ENCODE results near the gene PPP1R14C. TPM values are rescaled to one million over a fixed set of nuclear protein-coding genes. Genes with fewer than 3 reads are reported as not detected.

PPP1R14C gene
- total RNA-seq, 2 experiments from 2014 or later, result not detected

DNA sequence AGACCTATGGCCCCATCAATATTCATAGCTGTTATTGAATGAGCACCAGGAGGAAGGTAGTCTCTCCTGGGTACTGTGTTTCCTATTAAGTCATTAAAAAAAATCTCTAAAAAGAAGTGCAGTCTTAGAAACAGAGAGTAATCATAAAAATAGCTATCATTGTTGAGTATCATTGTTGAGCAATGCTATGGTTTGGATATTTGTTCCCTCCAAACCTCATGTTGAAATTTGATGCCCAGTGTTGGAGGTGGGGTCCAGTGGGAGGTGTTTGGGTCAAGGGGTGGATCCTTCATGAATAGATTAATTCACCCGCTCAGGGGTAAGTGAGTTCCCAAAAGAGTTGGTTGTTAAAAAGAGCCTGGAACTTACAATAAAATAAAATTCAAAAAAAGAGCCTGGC, 137.9 kb downstream of the PPP1R14C start:
- Mint-ChIP-seq H3K27me3 (ENCODE audit: low read depth) (peaks cover 20% of the 10 kb centered on the region), H3K9me3 (no peaks in the 10 kb centered on the region), H3K4me1 (ENCODE audit: low read depth) (no peaks in the 10 kb centered on the region), H3K36me3 (ENCODE audit: low read depth) (no peaks in the 10 kb centered on the region), H3K27ac (no peak overlapping the region), H3K4me3 (no peak overlapping the region)
- DNase-seq, result no peak
- intact Hi-C loops (cut with micrococcal nuclease), result no loop called here
- CTCF ChIA-PET, result no interaction called here

DNA sequence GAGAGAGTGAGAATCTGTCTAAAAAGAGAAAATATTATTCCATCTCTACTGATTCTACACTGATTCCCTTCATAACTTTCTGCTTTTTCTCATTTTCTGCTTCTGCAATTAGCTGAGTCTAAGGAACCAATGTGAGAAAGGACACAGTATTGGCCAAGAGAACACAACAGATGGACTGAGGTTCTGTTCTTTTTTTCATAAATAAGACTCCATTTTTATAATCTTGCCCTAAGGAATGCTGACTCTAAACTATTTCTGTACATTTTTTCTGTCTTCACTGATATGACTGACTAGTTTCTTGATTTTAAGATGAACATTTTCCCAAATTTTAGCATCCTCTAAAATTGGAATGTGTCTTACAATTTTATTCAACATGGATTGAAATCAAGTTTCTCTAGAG, 138.9 kb downstream of the PPP1R14C start:
- Mint-ChIP-seq H3K27ac (no peak overlapping the region), H3K4me3 (no peak overlapping the region), H3K36me3 (ENCODE audit: low read depth) (no peaks in the 10 kb centered on the region), H3K4me1 (ENCODE audit: low read depth) (no peaks in the 10 kb centered on the region), H3K27me3 (ENCODE audit: low read depth) (peaks cover 28% of the 10 kb centered on the region), H3K9me3 (no peaks in the 10 kb centered on the region)
- DNase-seq, result no peak
- intact Hi-C loops (cut with micrococcal nuclease), result no loop called here
- CTCF ChIA-PET, result no interaction called here

DNA sequence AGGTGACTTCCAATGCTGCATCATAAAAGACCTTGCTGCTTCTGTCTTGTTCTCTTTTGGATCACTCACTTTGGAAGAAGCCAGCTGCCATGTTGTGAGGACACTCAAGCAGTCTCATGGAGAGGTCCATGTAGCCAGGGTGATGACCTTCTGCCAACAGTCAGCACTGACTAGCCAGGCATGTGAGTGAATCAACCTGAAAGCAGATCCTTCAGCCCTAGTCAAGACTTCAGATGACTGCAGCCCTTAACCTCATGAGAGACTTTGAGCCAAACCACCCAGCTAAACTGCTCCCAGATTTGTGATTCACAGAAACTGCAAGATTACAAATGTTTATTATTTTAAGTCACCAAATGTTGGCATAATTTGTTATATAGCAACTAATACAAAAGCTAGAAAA, 140.0 kb downstream of the PPP1R14C start:
- Mint-ChIP-seq H3K27me3 (ENCODE audit: low read depth) (peaks cover 29% of the 10 kb centered on the region), H3K36me3 (ENCODE audit: low read depth) (no peaks in the 10 kb centered on the region), H3K4me1 (ENCODE audit: low read depth) (no peaks in the 10 kb centered on the region), H3K4me3 (no peak overlapping the region), H3K9me3 (no peaks in the 10 kb centered on the region), H3K27ac (no peak overlapping the region)
- intact Hi-C loops (cut with micrococcal nuclease), result no loop called here
- CTCF ChIA-PET, result interaction anchor here (1.4 kb wide), 1 partner anchor 112 kb away, joined by 4 read pairs; no protein-coding TSS in a partner anchor
- no peak for DNase-seq

DNA sequence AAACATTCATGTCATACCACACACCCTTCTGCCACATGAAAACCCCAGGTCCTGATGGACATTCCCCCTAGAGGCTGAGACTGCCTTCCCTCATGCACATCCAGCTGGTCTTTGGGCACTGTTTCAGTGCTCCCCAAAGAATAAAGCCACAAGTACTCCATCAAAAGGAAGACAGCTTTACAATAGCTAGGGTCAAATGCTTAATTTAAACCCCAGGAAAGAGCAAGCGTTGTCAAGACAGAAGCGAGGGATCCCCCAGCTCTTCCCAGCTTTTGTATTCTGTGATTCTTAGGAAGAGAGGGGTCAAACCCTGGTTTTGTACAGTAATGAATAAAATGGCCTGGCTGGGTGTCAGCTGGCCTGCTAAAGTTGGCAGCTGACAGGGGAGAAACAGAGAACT, 143.6 kb downstream of the PPP1R14C start:
- CTCF ChIA-PET, result no interaction called here
- intact Hi-C loops (cut with micrococcal nuclease), result no loop called here
- H3K4me3 Mint-ChIP-seq, result no peak overlapping the region
- DNase-seq, result no peak
- H3K27me3 Mint-ChIP-seq (ENCODE audit: low read depth), result peaks cover 16% of the 10 kb centered on the region
- no peaks in the 10 kb centered on the region for H3K36me3 Mint-ChIP-seq (ENCODE audit: low read depth)
- no peaks in the 10 kb centered on the region for H3K4me1 Mint-ChIP-seq (ENCODE audit: low read depth)
- H3K27ac Mint-ChIP-seq, result no peak overlapping the region
- H3K9me3 Mint-ChIP-seq, result no peaks in the 10 kb centered on the region

DNA sequence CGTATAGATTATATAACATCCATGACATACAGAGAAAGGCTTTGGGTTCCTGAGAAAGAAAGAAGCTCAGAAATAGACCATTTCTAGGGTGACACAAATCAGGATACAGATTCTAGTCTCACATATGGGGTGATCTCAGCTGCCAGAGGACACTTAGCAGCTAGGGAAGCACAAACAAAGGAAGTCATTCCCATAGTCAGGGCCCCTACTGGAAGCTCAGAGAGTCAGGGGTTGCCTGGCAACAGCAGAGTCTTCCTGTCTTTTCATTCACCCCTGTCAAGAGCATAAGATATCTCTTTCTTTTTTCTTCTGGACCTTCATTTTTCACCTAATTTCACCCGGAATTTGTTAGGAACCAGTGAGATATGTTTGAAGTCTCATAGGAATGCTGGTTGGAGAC, 144.1 kb downstream of the PPP1R14C start:
- no peaks in the 10 kb centered on the region for H3K36me3 Mint-ChIP-seq (ENCODE audit: low read depth)
- intact Hi-C loops (cut with micrococcal nuclease), result no loop called here
- no peak for DNase-seq
- CTCF ChIA-PET, result no interaction called here
- no peak overlapping the region for H3K4me3 Mint-ChIP-seq
- H3K4me1 Mint-ChIP-seq (ENCODE audit: low read depth), result no peaks in the 10 kb centered on the region
- H3K27ac Mint-ChIP-seq, result no peak overlapping the region
- no peaks in the 10 kb centered on the region for H3K9me3 Mint-ChIP-seq
- peaks cover 16% of the 10 kb centered on the region for H3K27me3 Mint-ChIP-seq (ENCODE audit: low read depth)

DNA sequence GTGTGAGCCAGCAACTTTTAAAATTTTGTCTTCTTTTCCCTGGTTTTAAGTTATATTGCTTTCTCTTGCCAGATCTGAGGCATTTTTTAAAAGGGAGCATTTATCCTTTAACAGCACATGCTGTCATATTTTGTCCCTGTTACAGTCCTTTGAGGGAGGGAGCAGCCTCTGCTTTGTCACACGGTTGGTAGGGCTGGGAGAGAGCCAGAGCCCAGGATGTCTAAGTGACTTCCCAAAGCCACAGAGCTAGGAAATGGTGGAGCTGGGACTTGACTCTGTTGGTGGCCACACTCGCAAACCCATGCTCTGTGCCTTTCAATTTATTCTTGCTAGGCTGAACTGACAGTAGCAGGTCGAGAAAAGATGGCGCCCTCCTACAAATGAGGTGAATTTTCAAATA, 145.6 kb downstream of the PPP1R14C start:
- DNase-seq, result no peak
- H3K4me3 Mint-ChIP-seq, result no peak overlapping the region
- no peaks in the 10 kb centered on the region for H3K36me3 Mint-ChIP-seq (ENCODE audit: low read depth)
- CTCF ChIA-PET, result no interaction called here
- intact Hi-C loops (cut with micrococcal nuclease), result no loop called here
- H3K27ac Mint-ChIP-seq, result no peak overlapping the region
- no peaks in the 10 kb centered on the region for H3K4me1 Mint-ChIP-seq (ENCODE audit: low read depth)
- no peaks in the 10 kb centered on the region for H3K9me3 Mint-ChIP-seq
- H3K27me3 Mint-ChIP-seq (ENCODE audit: low read depth), result peaks cover 11% of the 10 kb centered on the region

DNA sequence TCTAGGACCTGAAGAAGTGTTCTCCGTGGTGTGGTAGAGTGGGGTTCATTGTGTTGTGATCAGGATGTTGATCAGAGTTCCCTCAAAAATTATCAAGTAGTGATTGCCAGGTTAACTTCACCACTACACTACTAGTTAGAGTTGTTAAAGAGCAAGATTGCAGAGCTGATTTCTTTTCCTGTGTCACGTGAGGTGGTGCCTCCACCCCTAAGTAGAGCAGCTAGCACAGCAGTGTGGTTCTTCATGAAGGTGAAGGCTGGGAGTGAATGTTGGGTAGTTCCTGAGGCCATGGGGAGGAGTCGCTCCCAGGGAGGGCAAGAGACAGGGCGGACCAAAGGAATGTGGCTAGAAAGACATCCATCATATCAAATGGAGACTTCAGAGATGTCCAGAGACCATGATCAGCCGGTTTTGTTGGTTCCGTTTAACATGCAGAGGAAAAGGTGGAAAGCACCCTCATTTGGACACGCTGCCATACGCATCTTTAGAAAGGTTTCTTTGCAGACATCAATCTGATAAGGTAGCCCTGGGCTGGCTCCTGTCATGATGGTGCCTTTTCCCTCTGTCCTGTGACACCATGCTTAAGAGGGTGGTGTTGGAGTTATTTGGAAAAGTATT, 146.7 kb downstream of the PPP1R14C start:
- no peak overlapping the region for H3K4me3 Mint-ChIP-seq
- no peak overlapping the region for H3K27ac Mint-ChIP-seq
- H3K4me1 Mint-ChIP-seq (ENCODE audit: low read depth), result no peaks in the 10 kb centered on the region
- intact Hi-C loops (cut with micrococcal nuclease), result no loop called here
- peaks cover 11% of the 10 kb centered on the region for H3K27me3 Mint-ChIP-seq (ENCODE audit: low read depth)
- CTCF ChIA-PET, result no interaction called here
- no peaks in the 10 kb centered on the region for H3K9me3 Mint-ChIP-seq
- no peak for DNase-seq
- H3K36me3 Mint-ChIP-seq (ENCODE audit: low read depth), result no peaks in the 10 kb centered on the region

DNA sequence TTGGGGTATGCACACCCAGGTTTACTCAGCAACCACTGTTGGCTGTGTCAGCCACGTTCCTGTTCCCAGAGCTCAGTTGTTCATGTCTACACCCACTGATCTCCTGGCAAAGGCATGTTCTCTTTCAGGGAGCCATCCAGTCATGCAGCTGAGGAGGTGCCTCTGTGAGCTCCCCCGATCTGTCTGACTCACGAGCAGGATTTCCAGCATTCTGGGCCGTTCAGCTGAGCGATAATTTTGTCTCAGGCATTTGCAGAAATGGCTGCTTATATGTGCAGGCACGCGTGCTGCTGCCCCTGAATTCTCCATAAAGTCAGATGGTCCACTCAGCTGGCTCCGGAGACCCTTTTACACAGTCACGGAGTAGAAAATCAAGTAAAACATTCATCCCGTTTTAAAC, 147.6 kb downstream of the PPP1R14C start:
- CTCF ChIA-PET, result interaction anchor here (0.9 kb wide), 1 partner anchor 210 kb away, joined by 3 read pairs; no protein-coding TSS in a partner anchor
- Mint-ChIP-seq H3K27ac (no peak overlapping the region), H3K27me3 (ENCODE audit: low read depth) (peaks cover 9% of the 10 kb centered on the region), H3K4me3 (no peak overlapping the region), H3K36me3 (ENCODE audit: low read depth) (no peaks in the 10 kb centered on the region), H3K9me3 (no peaks in the 10 kb centered on the region), H3K4me1 (ENCODE audit: low read depth) (no peaks in the 10 kb centered on the region)
- intact Hi-C loops (cut with micrococcal nuclease), result no loop called here
- DNase-seq, result no peak

DNA sequence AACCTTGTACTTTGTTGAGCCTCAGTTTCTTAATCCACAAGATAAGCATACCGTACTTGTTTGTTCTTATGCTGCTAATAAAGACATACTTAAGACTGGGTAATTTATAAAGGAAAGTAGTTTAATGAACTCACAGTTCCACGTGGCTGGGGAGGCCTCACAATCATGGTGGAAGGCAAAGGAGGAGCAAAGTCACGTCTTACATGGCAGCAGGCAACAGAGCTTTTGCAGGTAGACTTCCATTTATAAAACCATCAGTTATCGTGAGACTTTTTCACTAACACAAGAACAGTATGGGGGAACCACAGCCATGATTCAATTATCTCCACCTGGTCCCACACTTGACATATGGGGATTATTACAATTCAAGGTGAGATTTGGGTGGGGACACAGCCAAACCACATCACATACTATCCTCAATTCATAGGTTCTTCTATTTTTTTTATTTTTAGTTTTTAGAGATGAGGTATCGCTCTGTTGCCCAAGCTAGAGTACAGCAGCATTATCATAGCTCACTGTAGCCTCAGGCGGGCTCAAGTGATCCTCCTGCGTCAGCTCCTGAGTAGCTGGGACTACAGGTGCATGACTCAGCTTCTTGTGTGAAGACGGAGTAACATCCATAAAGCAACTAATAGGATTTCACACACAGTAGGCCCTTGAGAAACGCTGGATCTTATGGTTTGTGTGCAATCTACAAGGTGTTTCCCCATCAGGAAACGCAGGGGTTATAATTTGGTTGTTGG, 149.3 kb downstream of the PPP1R14C start:
- no peaks in the 10 kb centered on the region for H3K36me3 Mint-ChIP-seq (ENCODE audit: low read depth)

DNA sequence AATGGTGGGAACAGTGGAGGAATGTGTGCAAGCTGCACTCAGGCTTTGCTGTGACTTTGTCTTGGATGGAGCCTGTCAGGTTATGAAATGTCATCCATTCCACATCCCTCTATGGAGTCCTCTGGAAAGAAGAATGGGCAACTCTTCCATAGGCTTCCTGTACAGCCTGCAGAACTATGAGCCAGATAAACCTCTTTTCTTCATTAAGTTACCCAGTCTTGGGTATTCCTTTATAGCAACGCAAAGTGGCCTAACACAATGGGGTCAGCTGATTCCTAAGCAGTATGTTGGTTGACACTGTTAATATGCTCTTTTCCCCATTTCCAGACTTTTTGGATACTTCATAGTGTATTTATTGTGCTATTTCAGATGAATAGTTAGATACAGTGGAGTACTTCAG, 150.2 kb downstream of the PPP1R14C start:
- Mint-ChIP-seq H3K9me3 (peaks cover 5% of the 10 kb centered on the region), H3K27ac (no peak overlapping the region), H3K36me3 (ENCODE audit: low read depth) (no peaks in the 10 kb centered on the region), H3K27me3 (ENCODE audit: low read depth) (peaks cover 4% of the 10 kb centered on the region), H3K4me1 (ENCODE audit: low read depth) (no peaks in the 10 kb centered on the region), H3K4me3 (no peak overlapping the region)
- no peak for DNase-seq
- intact Hi-C loops (cut with micrococcal nuclease), result no loop called here
- CTCF ChIA-PET, result interaction anchor here (0.7 kb wide), 1 partner anchor 222 kb away, joined by 3 read pairs; no protein-coding TSS in a partner anchor

More for the DNA sequence above, 149.3 kb downstream of the PPP1R14C start:
- Mint-ChIP-seq H3K27me3 (ENCODE audit: low read depth) (peaks cover 4% of the 10 kb centered on the region), H3K4me3 (no peak overlapping the region), H3K27ac (no peak overlapping the region), H3K9me3 (no peaks in the 10 kb centered on the region), H3K4me1 (ENCODE audit: low read depth) (no peaks in the 10 kb centered on the region)
- no peak for DNase-seq
- intact Hi-C loops (cut with micrococcal nuclease), result no loop called here
- CTCF ChIA-PET, result no interaction called here

DNA sequence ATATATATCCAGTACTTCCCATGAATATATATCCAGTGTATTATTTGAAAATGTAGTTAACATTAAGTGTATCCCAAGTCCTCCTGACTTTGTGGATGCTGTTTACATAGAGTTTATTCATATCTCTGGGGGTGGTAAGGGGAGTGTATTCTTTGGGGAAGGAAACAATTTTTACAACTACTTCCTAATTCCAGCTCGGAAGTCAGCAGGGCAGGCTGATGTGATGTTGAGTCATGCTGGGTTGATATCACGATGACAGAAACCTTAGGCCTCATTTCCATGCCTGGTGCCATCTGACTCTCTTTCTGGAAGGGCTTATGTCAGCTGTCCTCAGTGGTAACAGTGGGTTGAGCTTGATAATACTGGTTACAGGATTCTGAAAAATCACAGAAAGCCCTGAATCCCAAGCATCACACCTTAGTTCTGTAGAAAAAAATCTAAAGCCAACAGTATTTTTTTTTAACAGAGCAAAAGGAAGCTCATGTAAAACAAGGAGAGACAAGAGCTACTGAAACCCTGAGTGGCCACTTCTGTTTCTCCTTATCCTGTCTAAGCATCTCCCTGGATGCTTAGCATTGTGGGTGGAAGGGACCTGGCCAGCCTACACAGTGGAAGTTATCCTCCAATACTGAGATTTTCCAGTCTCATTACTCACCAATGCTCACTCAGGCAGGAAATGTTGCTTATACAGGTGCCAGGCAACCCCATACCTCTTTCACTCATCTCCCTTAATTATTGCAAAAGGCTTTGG, 150.8 kb downstream of the PPP1R14C start:
- DNase-seq, result peak; percentile 12
- intact Hi-C loops (cut with micrococcal nuclease), result loop anchor here (1.0 kb wide), 1 partner anchor 9 kb away; no protein-coding TSS in a partner anchor
- CTCF ChIA-PET, result interaction anchor here (0.7 kb wide), 2 partner anchors 99 to 222 kb away, joined by 3 read pairs; no protein-coding TSS in a partner anchor
- Mint-ChIP-seq H3K9me3 (peaks cover 5% of the 10 kb centered on the region), H3K27me3 (ENCODE audit: low read depth) (peaks cover 4% of the 10 kb centered on the region), H3K36me3 (ENCODE audit: low read depth) (no peaks in the 10 kb centered on the region), H3K4me3 (no peak overlapping the region), H3K4me1 (ENCODE audit: low read depth) (no peaks in the 10 kb centered on the region), H3K27ac (no peak overlapping the region)

DNA sequence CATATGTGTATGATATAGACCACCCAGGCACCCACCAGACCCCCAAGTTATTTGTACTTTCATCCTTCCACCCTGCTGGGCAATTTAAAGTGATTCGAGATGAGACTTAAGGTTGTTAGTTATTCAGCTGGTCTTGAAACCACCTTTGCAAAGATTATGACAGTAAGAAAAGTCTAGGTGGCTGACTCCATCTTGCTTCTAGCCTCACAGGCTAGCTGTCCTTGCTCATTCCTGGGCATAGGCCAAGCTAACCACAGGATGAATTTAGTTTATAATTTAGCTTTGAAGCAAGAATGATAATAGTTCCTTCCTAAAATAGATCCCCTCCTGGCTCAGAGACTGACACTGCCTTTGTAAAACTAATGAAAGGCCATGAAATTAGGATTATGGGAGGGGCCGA, 154.0 kb downstream of the PPP1R14C start:
- no peak for DNase-seq
- CTCF ChIA-PET, result interaction anchor here (0.6 kb wide), 1 partner anchor 94 kb away, joined by 5 read pairs; no protein-coding TSS in a partner anchor
- Mint-ChIP-seq H3K36me3 (ENCODE audit: low read depth) (no peaks in the 10 kb centered on the region), H3K4me1 (ENCODE audit: low read depth) (peaks cover under 1% of the 10 kb centered on the region), H3K27me3 (ENCODE audit: low read depth) (peaks cover 10% of the 10 kb centered on the region), H3K27ac (no peak overlapping the region), H3K4me3 (no peak overlapping the region), H3K9me3 (peaks cover 5% of the 10 kb centered on the region)
- intact Hi-C loops (cut with micrococcal nuclease), result no loop called here
